Sigmoid colon (tissue), 4 donors: Measurements from ENCODE around the gene TENM3.

Source experiments
- POLR2A ChIP-seq, 2 donors: fragments of 450-650 bp; IDR thresholded peaks; one replicate each; pipeline ENCODE4 v1.6.1; 2016; ENCODE audit warnings: antibody characterized with exemption in 2 of 2, mild to moderate bottlenecking in 2 of 2, moderate library complexity in 2 of 2
- POLR2AphosphoS5 ChIP-seq, 4 donors: sonication (generic); formaldehyde crosslinking; IDR thresholded peaks; one replicate each; pipeline ENCODE4 v1.6.1; 2017; ENCODE audit warnings: antibody characterized with exemption in 4 of 4
- TF ChIP-seq, protein P1 (sequence below), 4 experiments: fragments of 450-650 bp in 3 of 4; fragments of 200-600 bp in 1 of 4; IDR thresholded peaks; one replicate each; pipeline ENCODE4 v1.5.1; 2016 to 2019; ENCODE audit warnings: antibody characterized with exemption in 4 of 4, mild to moderate bottlenecking in 3 of 4, moderate library complexity in 2 of 4

GRCh38 chr4:182339221-182339641 is 96.0 kb downstream of the TENM3 start:
- TF ChIP-seq, protein P1, sequence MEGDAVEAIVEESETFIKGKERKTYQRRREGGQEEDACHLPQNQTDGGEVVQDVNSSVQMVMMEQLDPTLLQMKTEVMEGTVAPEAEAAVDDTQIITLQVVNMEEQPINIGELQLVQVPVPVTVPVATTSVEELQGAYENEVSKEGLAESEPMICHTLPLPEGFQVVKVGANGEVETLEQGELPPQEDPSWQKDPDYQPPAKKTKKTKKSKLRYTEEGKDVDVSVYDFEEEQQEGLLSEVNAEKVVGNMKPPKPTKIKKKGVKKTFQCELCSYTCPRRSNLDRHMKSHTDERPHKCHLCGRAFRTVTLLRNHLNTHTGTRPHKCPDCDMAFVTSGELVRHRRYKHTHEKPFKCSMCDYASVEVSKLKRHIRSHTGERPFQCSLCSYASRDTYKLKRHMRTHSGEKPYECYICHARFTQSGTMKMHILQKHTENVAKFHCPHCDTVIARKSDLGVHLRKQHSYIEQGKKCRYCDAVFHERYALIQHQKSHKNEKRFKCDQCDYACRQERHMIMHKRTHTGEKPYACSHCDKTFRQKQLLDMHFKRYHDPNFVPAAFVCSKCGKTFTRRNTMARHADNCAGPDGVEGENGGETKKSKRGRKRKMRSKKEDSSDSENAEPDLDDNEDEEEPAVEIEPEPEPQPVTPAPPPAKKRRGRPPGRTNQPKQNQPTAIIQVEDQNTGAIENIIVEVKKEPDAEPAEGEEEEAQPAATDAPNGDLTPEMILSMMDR (IDR thresholded peaks at IDR 0.05) = no peak
- no peak for TF ChIP-seq POLR2AphosphoS5 (IDR thresholded peaks at IDR 0.05)
- TF ChIP-seq POLR2A (IDR thresholded peaks at IDR 0.05) = no peak
